Caco-2 (cell line): ENCODE measurements around the gene STXBP1. TPM values are rescaled to one million over a fixed set of nuclear protein-coding genes. Genes with fewer than 3 reads are reported as not detected.
A peak's percentile ranks its signal among the peaks of the same experiment; 100 is the strongest.

ENCODE experiments used
- BruUV-seq: library from RNA; stranded (reverse); fragments of 400-500 nt; replicated peaks from 2 replicates; lab custom pipeline; 2021; lab: Mats Ljungman, UMichigan
- CTCF ChIA-PET: fragments of 300-600 bp; sonication (Branson Sonifier 250); formaldehyde crosslinking; loops from one replicate; lab custom pipeline; 2022; ENCODE audit warnings: antibody characterized with exemption; lab: Charles Lee
- POLR2A ChIA-PET: fragments of 300-600 bp; sonication (Branson Sonifier 250); formaldehyde crosslinking; loops from one replicate; lab custom pipeline; 2022; ENCODE audit warnings: antibody characterized with exemption; lab: Charles Lee
- DNase-seq, 2 experiments: peaks; one replicate each; pipeline versions ENCODE4 v3.0.0 to v3.0.0-alpha.2; 2020 to 2022
- H3K27me3 ChIP-seq: replicated peaks from 2 replicates; pipeline ENCODE4 v1.6.0; 2011; ENCODE audit warnings: low read length; ENCODE audit not compliant: control insufficient read depth, insufficient read depth
- H3K36me3 ChIP-seq: 2 replicates; pipeline ENCODE4 v1.5.1; 2011; ENCODE audit warnings: low read length; ENCODE audit not compliant: control insufficient read depth, insufficient read depth
- H3K4me1 ChIP-seq: fragments of 250-450 bp; sonication (Bioruptor Pico); 2 replicates; pipeline ENCODE4 v1.5.1; 2020; ENCODE audit warnings: mild to moderate bottlenecking
- H3K4me3 ChIP-seq: 2 replicates; pipeline ENCODE4 v1.5.1; 2011; ENCODE audit warnings: low read depth, mild to moderate bottlenecking, control low read depth, low read length
- H3K9me3 ChIP-seq: fragments of 250-450 bp; sonication (Bioruptor Pico); 2 replicates; pipeline ENCODE4 v1.5.1; 2020; ENCODE audit warnings: mild to moderate bottlenecking, moderate library complexity
- H3K27ac Mint-ChIP-seq: one replicate; pipeline ENCODE4 v1.8.0; 2022; ENCODE audit warnings: mixed read lengths; ENCODE audit not compliant: unreplicated experiment
- H3K27me3 Mint-ChIP-seq: one replicate; pipeline ENCODE4 v1.8.0; 2022; ENCODE audit warnings: mixed read lengths; ENCODE audit not compliant: insufficient read depth, unreplicated experiment
- H3K36me3 Mint-ChIP-seq: one replicate; pipeline ENCODE4 v1.8.0; 2022; ENCODE audit warnings: mild to moderate bottlenecking, mixed read lengths; ENCODE audit not compliant: insufficient read depth, unreplicated experiment
- H3K4me1 Mint-ChIP-seq: one replicate; pipeline ENCODE4 v1.8.0; 2022; ENCODE audit warnings: low read depth, mixed read lengths; ENCODE audit not compliant: unreplicated experiment
- H3K4me3 Mint-ChIP-seq: one replicate; pipeline ENCODE4 v1.8.0; 2022; ENCODE audit warnings: mild to moderate bottlenecking, moderate library complexity, mixed read lengths; ENCODE audit not compliant: unreplicated experiment
- H3K9me3 Mint-ChIP-seq: one replicate; pipeline ENCODE4 v1.8.0; 2022; ENCODE audit warnings: mixed read lengths; ENCODE audit not compliant: unreplicated experiment
- intact Hi-C: fragments of 100-400 bp; cut with micrococcal nuclease; formaldehyde crosslinking; loops from one replicate; pipeline ENCODE4 v1.10.0; 2022; ENCODE audit not compliant: unreplicated experiment
- total RNA-seq: library from RNA; stranded (reverse); gene quantifications from 2 replicates; pipeline ENCODE4 v1.2.3, GENCODE V29; 2022
- TF ChIP-seq, protein P1 (sequence below), 2 experiments: fragments of 200-600 bp in 1 of 2; IDR thresholded peaks; 1 replicate in 1 of 2; 2 replicates in 1 of 2; pipeline versions ENCODE4 v1.5.1 to v1.8.0; 2011 to 2022; ENCODE audit warnings: antibody characterized with exemption in 1 of 2, control low read depth in 1 of 2, inconsistent platforms in 1 of 2, low read depth in 1 of 2, low read length in 1 of 2, mild to moderate bottlenecking in 1 of 2, moderate library complexity in 1 of 2; ENCODE audit not compliant: insufficient read depth in 1 of 2, severe bottlenecking in 1 of 2, unreplicated experiment in 1 of 2

The STXBP1 gene
- total RNA-seq, 1 experiment from 2014 or later = 5.5 TPM

DNA sequence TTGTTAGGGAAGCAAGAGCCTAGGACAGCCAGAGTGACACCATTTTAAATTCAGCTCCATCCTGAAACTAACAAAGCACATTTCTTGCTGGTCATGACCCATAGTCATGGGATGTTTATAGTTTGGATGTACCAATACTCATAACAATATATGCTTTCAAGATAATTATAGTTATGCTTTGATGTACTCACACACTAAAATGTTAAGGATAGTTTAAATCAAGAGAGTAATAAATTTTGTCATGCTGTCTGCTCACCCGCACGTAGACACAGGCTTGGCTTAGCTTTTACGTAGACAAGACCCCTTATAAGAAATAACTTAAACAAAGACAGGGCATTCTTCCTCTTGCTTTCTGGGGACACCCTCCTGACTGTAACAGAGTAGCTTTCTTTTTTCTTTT is 8.9 kb upstream of the STXBP1 start:
- DNase-seq = no peak
- Mint-ChIP-seq H3K27ac (no peak overlapping the region), H3K36me3 (peaks cover 5% of the 10 kb centered on the region), H3K4me3 (no peak overlapping the region), H3K27me3 (no peaks in the 10 kb centered on the region), H3K4me1 (peaks cover 6% of the 10 kb centered on the region), H3K9me3 (no peaks in the 10 kb centered on the region)
- ChIA-PET POLR2A (no interaction called here), CTCF (no interaction called here)
- BruUV-seq = no TSS peak
- Histone ChIP-seq H3K36me3 (no peaks in the 10 kb centered on the region), H3K4me1 (peaks cover 4% of the 10 kb centered on the region; the same call in 1 of the 2 replicates), H3K27me3 (no peaks in the 10 kb centered on the region), H3K4me3 (no peak overlapping the region), H3K9me3 (no peaks in the 10 kb centered on the region)
- TF ChIP-seq, protein P1, sequence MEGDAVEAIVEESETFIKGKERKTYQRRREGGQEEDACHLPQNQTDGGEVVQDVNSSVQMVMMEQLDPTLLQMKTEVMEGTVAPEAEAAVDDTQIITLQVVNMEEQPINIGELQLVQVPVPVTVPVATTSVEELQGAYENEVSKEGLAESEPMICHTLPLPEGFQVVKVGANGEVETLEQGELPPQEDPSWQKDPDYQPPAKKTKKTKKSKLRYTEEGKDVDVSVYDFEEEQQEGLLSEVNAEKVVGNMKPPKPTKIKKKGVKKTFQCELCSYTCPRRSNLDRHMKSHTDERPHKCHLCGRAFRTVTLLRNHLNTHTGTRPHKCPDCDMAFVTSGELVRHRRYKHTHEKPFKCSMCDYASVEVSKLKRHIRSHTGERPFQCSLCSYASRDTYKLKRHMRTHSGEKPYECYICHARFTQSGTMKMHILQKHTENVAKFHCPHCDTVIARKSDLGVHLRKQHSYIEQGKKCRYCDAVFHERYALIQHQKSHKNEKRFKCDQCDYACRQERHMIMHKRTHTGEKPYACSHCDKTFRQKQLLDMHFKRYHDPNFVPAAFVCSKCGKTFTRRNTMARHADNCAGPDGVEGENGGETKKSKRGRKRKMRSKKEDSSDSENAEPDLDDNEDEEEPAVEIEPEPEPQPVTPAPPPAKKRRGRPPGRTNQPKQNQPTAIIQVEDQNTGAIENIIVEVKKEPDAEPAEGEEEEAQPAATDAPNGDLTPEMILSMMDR (IDR thresholded peaks at IDR 0.05; ENCODE audit: insufficient read depth in 1 of 2, low read depth in 1 of 2, low read length in 1 of 2, severe bottlenecking in 1 of 2, unreplicated experiment in 1 of 2) = no peak
- intact Hi-C loops = no loop called here

- no peaks in the 10 kb centered on the region for H3K36me3 ChIP-seq
- Mint-ChIP-seq H3K4me3 (no peak overlapping the region), H3K36me3 (peaks cover 9% of the 10 kb centered on the region), H3K27me3 (peaks cover 14% of the 10 kb centered on the region), H3K9me3 (no peaks in the 10 kb centered on the region), H3K4me1 (peaks cover 6% of the 10 kb centered on the region), H3K27ac (no peak overlapping the region)
- peaks cover 4% of the 10 kb centered on the region; the same call in 1 of the 2 replicates for H3K4me1 ChIP-seq
- no TSS peak for BruUV-seq
- intact Hi-C loops = no loop called here
- TF ChIP-seq, protein P1 (IDR thresholded peaks at IDR 0.05; ENCODE audit: insufficient read depth in 1 of 2, low read depth in 1 of 2, low read length in 1 of 2, severe bottlenecking in 1 of 2, unreplicated experiment in 1 of 2) = no peak
- DNase-seq = no peak
- no peaks in the 10 kb centered on the region for H3K9me3 ChIP-seq
- CTCF ChIA-PET = no interaction called here
- no peak overlapping the region for H3K4me3 ChIP-seq
- POLR2A ChIA-PET = no interaction called here
- peaks cover 2% of the 10 kb centered on the region for H3K27me3 ChIP-seq
These were observed 6.0 kb upstream of the STXBP1 start for GRCh38 chr9:127606043-127606442.

GRCh38 chr9:127608104-127608966 is 3.7 kb upstream of the STXBP1 start:
- H3K27me3 ChIP-seq = peaks cover 2% of the 10 kb centered on the region
- H3K4me1 ChIP-seq = peaks cover 8% of the 10 kb centered on the region; the same call in 1 of the 2 replicates
- Mint-ChIP-seq H3K27me3 (peaks cover 18% of the 10 kb centered on the region), H3K4me1 (peaks cover 11% of the 10 kb centered on the region), H3K36me3 (peaks cover 17% of the 10 kb centered on the region), H3K9me3 (no peaks in the 10 kb centered on the region), H3K4me3 (peak overlapping the region; percentile 85), H3K27ac (no peak overlapping the region)
- ChIA-PET POLR2A (interaction anchor here (0.6 to 1.2 kb wide), 3 partner anchors 126 to 185 kb away, joined by 3 read pairs; partner anchors contain the start of gene TOR2A), CTCF (interaction anchor here (0.5 to 1.9 kb wide), 6 partner anchors 33 to 335 kb away, joined by 3 to 20 read pairs (median 3); partner anchors contain the start of genes PTRH1, TOR2A and TTC16)
- H3K36me3 ChIP-seq = no peaks in the 10 kb centered on the region
- intact Hi-C loops = loop anchor here (1.0 kb wide), 1 partner anchor 18 kb away; no protein-coding TSS in a partner anchor
- no peaks in the 10 kb centered on the region for H3K9me3 ChIP-seq
- peak overlapping the region; percentile 48 for H3K4me3 ChIP-seq
- TF ChIP-seq, protein P1 (IDR thresholded peaks at IDR 0.05; ENCODE audit: insufficient read depth in 1 of 2, low read depth in 1 of 2, low read length in 1 of 2, severe bottlenecking in 1 of 2, unreplicated experiment in 1 of 2) = no peak
- BruUV-seq = no TSS peak
- peak; percentile 89 for DNase-seq
